Measurements from ENCODE around the gene SERPINA6. TPM values are rescaled to one million over a fixed set of nuclear protein-coding genes. Genes with fewer than 3 reads are reported as not detected.

SERPINA6 gene
- total RNA-seq, 1 donor from 2014 or later: not detected

- Mint-ChIP-seq H3K9me3 (peaks cover 3% of the 10 kb centered on the region), H3K27me3 (peaks cover 7% of the 10 kb centered on the region), H3K27ac (no peak overlapping the region), H3K4me1 (peaks cover 3% of the 10 kb centered on the region), H3K36me3 (ENCODE audit: low read depth) (no peaks in the 10 kb centered on the region), H3K4me3 (no peak overlapping the region)
- no peak for TF ChIP-seq CTCF (IDR thresholded peaks at IDR 0.05)
- no peak for DNase-seq
- intact Hi-C loops (cut with micrococcal nuclease): no loop called here
- ChIA-PET POLR2A (no interaction called here), CTCF (no interaction called here)
- no peak for ATAC-seq (ENCODE audit: low read depth)
Measured at GRCh38 chr14:94338023-94338422, 14.9 kb upstream of the SERPINA6 start.

GRCh38 chr14:94337274-94337673 lies 14.1 kb upstream of the SERPINA6 start:
- Mint-ChIP-seq H3K27me3 (peaks cover 7% of the 10 kb centered on the region), H3K9me3 (peaks cover 3% of the 10 kb centered on the region), H3K4me3 (no peak overlapping the region), H3K4me1 (peaks cover 3% of the 10 kb centered on the region), H3K36me3 (ENCODE audit: low read depth) (no peaks in the 10 kb centered on the region), H3K27ac (no peak overlapping the region)
- no peak for TF ChIP-seq CTCF (IDR thresholded peaks at IDR 0.05)
- ChIA-PET POLR2A (no interaction called here), CTCF (no interaction called here)
- intact Hi-C loops (cut with micrococcal nuclease): no loop called here
- ATAC-seq (ENCODE audit: low read depth) (no peak), DNase-seq (no peak)

GRCh38 chr14:94334872-94335271 lies 11.7 kb upstream of the SERPINA6 start:
- intact Hi-C loops (cut with micrococcal nuclease): no loop called here
- Mint-ChIP-seq H3K36me3 (ENCODE audit: low read depth) (no peaks in the 10 kb centered on the region), H3K9me3 (peaks cover 3% of the 10 kb centered on the region), H3K27ac (no peak overlapping the region), H3K4me3 (no peak overlapping the region), H3K27me3 (peaks cover 2% of the 10 kb centered on the region), H3K4me1 (no peaks in the 10 kb centered on the region)
- ATAC-seq (ENCODE audit: low read depth) (no peak), DNase-seq (no peak)
- CTCF ChIA-PET: no interaction called here
- no peak for TF ChIP-seq CTCF (IDR thresholded peaks at IDR 0.05)
- POLR2A ChIA-PET: no interaction called here

- ATAC-seq (ENCODE audit: low read depth): no peak
- no peak for TF ChIP-seq CTCF (IDR thresholded peaks at IDR 0.05)
- POLR2A ChIA-PET: no interaction called here
- Mint-ChIP-seq H3K27me3 (peaks cover 2% of the 10 kb centered on the region), H3K36me3 (ENCODE audit: low read depth) (no peaks in the 10 kb centered on the region), H3K27ac (no peak overlapping the region), H3K4me3 (no peak overlapping the region), H3K9me3 (no peaks in the 10 kb centered on the region), H3K4me1 (no peaks in the 10 kb centered on the region)
- DNase-seq: no peak
- CTCF ChIA-PET: no interaction called here
- intact Hi-C loops (cut with micrococcal nuclease): no loop called here
Measured at GRCh38 chr14:94332587-94332986, 9.5 kb upstream of the SERPINA6 start.

GRCh38 chr14:94332063-94332583 lies 9.0 kb upstream of the SERPINA6 start:
- no peak for TF ChIP-seq CTCF (IDR thresholded peaks at IDR 0.05)
- intact Hi-C loops (cut with micrococcal nuclease): no loop called here
- POLR2A ChIA-PET: no interaction called here
- ATAC-seq (ENCODE audit: low read depth) (no peak), DNase-seq (no peak)
- Mint-ChIP-seq H3K36me3 (ENCODE audit: low read depth) (no peaks in the 10 kb centered on the region), H3K27me3 (peaks cover 2% of the 10 kb centered on the region), H3K4me3 (no peak overlapping the region), H3K4me1 (no peaks in the 10 kb centered on the region), H3K9me3 (no peaks in the 10 kb centered on the region), H3K27ac (no peak overlapping the region)
- CTCF ChIA-PET: no interaction called here

Measured in activated B cell treated with CpG ODN at 0.5 μM for 24 hours (primary cell).